Measurements from ENCODE around the gene TEX11. TPM values are rescaled to one million over a fixed set of nuclear protein-coding genes. Genes with fewer than 3 reads are reported as not detected.
"Not testable (repeated sequence)": the region's sequence is repeated elsewhere in the genome, so short reads cannot be mapped to it uniquely, and the experiment has no call there.

The TEX11 gene
- total and polyA plus RNA-seq, 2 donors (not counting 1 experiment from before 2014, with no cell fraction given), result not detected

GRCh38 chrX:70605352-70605751 is 303.2 kb downstream of the TEX11 start:
- H3K4me2 ChIP-seq (ENCODE audit: extremely low read depth, insufficient read depth, low read length), result no peak overlapping the region
- no peak for DNase-seq (ENCODE audit: low read depth in 2 of 2)
- no peak overlapping the region for H3K27ac ChIP-seq (ENCODE audit: insufficient read depth, low read length)
- H3K36me3 ChIP-seq (ENCODE audit: control insufficient read depth, insufficient read depth, low read length), result no peaks in the 10 kb centered on the region
- no peaks in the 10 kb centered on the region for H3K27me3 ChIP-seq (ENCODE audit: control insufficient read depth, insufficient read depth, low read length)
- H4K20me1 ChIP-seq (ENCODE audit: control insufficient read depth, extremely low read depth, insufficient read depth, low read length), result no peaks in the 10 kb centered on the region
- no peak overlapping the region for H3K4me3 ChIP-seq (replicated peaks in 1 of 4; ENCODE audit: control extremely low read depth in 1 of 4, insufficient read depth in 1 of 4, low read depth in 3 of 4, low read length in 4 of 4)
- no peak overlapping the region for H3K9ac ChIP-seq (ENCODE audit: insufficient read depth, low read length)
- H3K79me2 ChIP-seq (ENCODE audit: control insufficient read depth, insufficient read depth, low read length), result no peaks in the 10 kb centered on the region
- no peak overlapping the region for H2AFZ ChIP-seq (ENCODE audit: low read length)
- TF ChIP-seq CTCF (conservative IDR thresholded peaks at IDR 0.05 in 1 of 2, IDR thresholded peaks at IDR 0.05 in 1 of 2; ENCODE audit: low read depth in 1 of 2, low read length in 2 of 2), result no peak
- TF ChIP-seq EZH2 (IDR thresholded peaks at IDR 0.05; ENCODE audit: low read length, missing control alignments), result no peak
- no peaks in the 10 kb centered on the region for H3K4me1 ChIP-seq (ENCODE audit: control insufficient read depth, extremely low read depth, insufficient read depth, low read length)
- no peaks in the 10 kb centered on the region for H3K9me3 ChIP-seq (ENCODE audit: control insufficient read depth, insufficient read depth, low read depth, low read length)

DNA sequence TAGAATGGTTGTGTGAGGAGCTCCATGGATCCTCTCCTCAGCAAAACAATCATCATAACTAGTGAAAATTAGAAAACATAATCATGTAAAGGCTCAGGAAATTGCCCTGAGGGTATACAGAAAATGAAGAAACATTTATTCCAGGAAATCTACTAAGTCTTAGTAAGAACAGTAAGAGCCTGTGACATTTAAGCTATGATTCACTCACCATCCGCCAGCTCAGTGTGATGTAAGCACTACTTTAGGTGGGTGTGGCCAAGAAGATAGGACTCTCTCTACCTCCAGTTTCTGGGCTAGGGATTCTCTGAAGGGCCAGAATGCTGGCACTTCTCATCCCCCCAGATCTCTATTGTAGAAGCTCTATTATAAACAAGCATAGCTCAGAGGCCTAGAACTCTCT is 316.4 kb downstream of the TEX11 start:
- Histone ChIP-seq H3K36me3 (ENCODE audit: control insufficient read depth, insufficient read depth, low read length) (no peaks in the 10 kb centered on the region), H3K4me1 (ENCODE audit: control insufficient read depth, extremely low read depth, insufficient read depth, low read length) (no peaks in the 10 kb centered on the region), H2AFZ (ENCODE audit: low read length) (no peak overlapping the region), H3K9me3 (ENCODE audit: control insufficient read depth, insufficient read depth, low read depth, low read length) (no peaks in the 10 kb centered on the region), H3K4me3 (replicated peaks in 1 of 4; ENCODE audit: control extremely low read depth in 1 of 4, insufficient read depth in 1 of 4, low read depth in 3 of 4, low read length in 4 of 4) (no peak overlapping the region), H3K9ac (ENCODE audit: insufficient read depth, low read length) (no peak overlapping the region), H3K27ac (ENCODE audit: insufficient read depth, low read length) (no peak overlapping the region), H3K4me2 (ENCODE audit: extremely low read depth, insufficient read depth, low read length) (no peak overlapping the region), H4K20me1 (ENCODE audit: control insufficient read depth, extremely low read depth, insufficient read depth, low read length) (no peaks in the 10 kb centered on the region), H3K27me3 (ENCODE audit: control insufficient read depth, insufficient read depth, low read length) (no peaks in the 10 kb centered on the region), H3K79me2 (ENCODE audit: control insufficient read depth, insufficient read depth, low read length) (no peaks in the 10 kb centered on the region)
- TF ChIP-seq EZH2 (IDR thresholded peaks at IDR 0.05; ENCODE audit: low read length, missing control alignments), result no peak
- no peak for TF ChIP-seq CTCF (conservative IDR thresholded peaks at IDR 0.05 in 1 of 2, IDR thresholded peaks at IDR 0.05 in 1 of 2; ENCODE audit: low read depth in 1 of 2, low read length in 2 of 2)
- peak; percentile 55 for DNase-seq (ENCODE audit: low read depth in 2 of 2)

DNA sequence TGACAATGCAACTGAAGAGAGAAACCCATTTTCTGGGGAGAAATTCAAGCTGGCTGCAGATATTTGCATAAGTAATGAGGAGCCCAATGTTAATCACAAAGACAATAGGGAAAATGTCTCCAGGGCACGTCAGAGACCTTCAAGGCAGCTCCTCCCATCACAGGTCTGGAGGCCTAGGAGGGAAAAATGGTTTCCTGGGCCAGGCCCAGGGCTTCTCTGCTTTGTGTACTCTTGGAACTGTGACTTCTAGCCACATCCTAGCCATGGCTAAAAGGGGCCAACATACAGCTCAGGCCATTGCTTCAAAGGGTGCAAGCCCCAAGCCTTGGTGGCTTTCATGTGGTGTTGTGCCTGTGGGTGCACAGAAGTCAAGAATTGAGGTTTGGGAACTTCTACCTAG is 321.4 kb downstream of the TEX11 start:
- not testable (repeated sequence) for H3K27ac ChIP-seq (ENCODE audit: insufficient read depth, low read length); H3K4me3 ChIP-seq (replicated peaks in 1 of 4; ENCODE audit: control extremely low read depth in 1 of 4, insufficient read depth in 1 of 4, low read depth in 3 of 4, low read length in 4 of 4); H3K36me3 ChIP-seq (ENCODE audit: control insufficient read depth, insufficient read depth, low read length); H2AFZ ChIP-seq (ENCODE audit: low read length); H3K9me3 ChIP-seq (ENCODE audit: control insufficient read depth, insufficient read depth, low read depth, low read length); H3K79me2 ChIP-seq (ENCODE audit: control insufficient read depth, insufficient read depth, low read length); H3K9ac ChIP-seq (ENCODE audit: insufficient read depth, low read length); H3K4me1 ChIP-seq (ENCODE audit: control insufficient read depth, extremely low read depth, insufficient read depth, low read length); DNase-seq (ENCODE audit: low read depth in 2 of 2); H4K20me1 ChIP-seq (ENCODE audit: control insufficient read depth, extremely low read depth, insufficient read depth, low read length); H3K27me3 ChIP-seq (ENCODE audit: control insufficient read depth, insufficient read depth, low read length); H3K4me2 ChIP-seq (ENCODE audit: extremely low read depth, insufficient read depth, low read length)
